T-helper 1 cell treated with Interleukin-12 subunit alpha and Interleukin-12 subunit beta and Interleukin-4 antibody, amounts not matched to agents 30 μg/mL and 1 μg/mL, for 36 hours (primary cell): ENCODE results near the gene RND1.

Experiments used
- H3K27ac Mint-ChIP-seq: one replicate; pipeline ENCODE4 v1.8.0; 2021; ENCODE audit warnings: mild to moderate bottlenecking, mixed read lengths
- H3K27me3 Mint-ChIP-seq: one replicate; pipeline ENCODE4 v1.8.0; 2021; ENCODE audit warnings: low read depth, mixed read lengths
- H3K36me3 Mint-ChIP-seq: one replicate; pipeline ENCODE4 v1.8.0; 2021; ENCODE audit warnings: low read depth, mixed read lengths
- H3K4me1 Mint-ChIP-seq: one replicate; pipeline ENCODE4 v1.8.0; 2021; ENCODE audit warnings: low read depth, mixed read lengths
- H3K4me3 Mint-ChIP-seq: one replicate; pipeline ENCODE4 v1.8.0; 2021; ENCODE audit warnings: mild to moderate bottlenecking, moderate library complexity, mixed read lengths
- H3K9me3 Mint-ChIP-seq: one replicate; pipeline ENCODE4 v1.8.0; 2021; ENCODE audit warnings: mixed read lengths

RND1 gene

GRCh38 chr12:48827026-48827425 lies 38.6 kb downstream of the RND1 start:
- H3K27ac Mint-ChIP-seq, result no peak overlapping the region

DNA sequence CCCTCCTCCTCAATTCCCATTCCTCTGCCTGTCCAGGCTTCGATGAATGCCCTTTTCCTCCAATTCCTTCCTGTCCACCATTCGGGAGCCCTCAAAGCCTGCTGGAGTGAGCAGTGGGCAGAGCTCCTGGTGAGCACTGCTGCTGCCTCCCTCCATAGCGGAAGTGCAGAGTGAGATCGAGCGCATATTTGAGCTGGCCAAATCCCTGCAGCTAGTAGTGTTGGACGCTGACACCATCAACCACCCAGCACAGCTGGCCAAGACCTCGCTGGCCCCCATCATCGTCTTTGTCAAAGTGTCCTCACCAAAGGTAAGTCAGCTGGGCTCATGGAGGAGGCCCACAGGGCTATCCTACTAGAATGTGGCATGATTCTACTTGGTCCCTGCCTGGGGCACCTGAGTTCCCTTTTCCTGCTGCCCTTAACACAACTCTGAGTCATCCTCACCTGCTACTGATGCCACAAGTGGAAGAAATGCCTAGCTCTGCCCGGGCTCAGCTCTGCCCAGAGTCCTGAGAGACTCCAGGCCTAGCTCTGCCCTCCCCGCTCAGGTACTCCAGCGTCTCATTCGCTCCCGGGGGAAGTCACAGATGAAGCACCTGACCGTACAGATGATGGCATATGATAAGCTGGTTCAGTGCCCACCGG lies 39.3 kb downstream of the RND1 start:
- Mint-ChIP-seq H3K4me3 (no peak overlapping the region), H3K27ac (no peak overlapping the region)

More at GRCh38 chr12:48827026-48827425, 38.6 kb downstream of the RND1 start:
- Mint-ChIP-seq H3K27me3 (no peaks in the 10 kb centered on the region), H3K4me1 (no peaks in the 10 kb centered on the region), H3K4me3 (no peak overlapping the region), H3K36me3 (peaks cover 35% of the 10 kb centered on the region), H3K9me3 (no peaks in the 10 kb centered on the region)

GRCh38 chr12:48824905-48825304 lies 40.8 kb downstream of the RND1 start:
- H3K4me1 Mint-ChIP-seq, result no peaks in the 10 kb centered on the region
- H3K36me3 Mint-ChIP-seq, result peaks cover 19% of the 10 kb centered on the region
- H3K4me3 Mint-ChIP-seq, result no peak overlapping the region
- peaks cover under 1% of the 10 kb centered on the region for H3K27me3 Mint-ChIP-seq
- no peak overlapping the region for H3K27ac Mint-ChIP-seq
- H3K9me3 Mint-ChIP-seq, result no peaks in the 10 kb centered on the region

More for the DNA sequence above, 39.3 kb downstream of the RND1 start:
- Mint-ChIP-seq H3K4me1 (no peaks in the 10 kb centered on the region), H3K9me3 (no peaks in the 10 kb centered on the region), H3K27me3 (no peaks in the 10 kb centered on the region), H3K36me3 (peaks cover 33% of the 10 kb centered on the region)

DNA sequence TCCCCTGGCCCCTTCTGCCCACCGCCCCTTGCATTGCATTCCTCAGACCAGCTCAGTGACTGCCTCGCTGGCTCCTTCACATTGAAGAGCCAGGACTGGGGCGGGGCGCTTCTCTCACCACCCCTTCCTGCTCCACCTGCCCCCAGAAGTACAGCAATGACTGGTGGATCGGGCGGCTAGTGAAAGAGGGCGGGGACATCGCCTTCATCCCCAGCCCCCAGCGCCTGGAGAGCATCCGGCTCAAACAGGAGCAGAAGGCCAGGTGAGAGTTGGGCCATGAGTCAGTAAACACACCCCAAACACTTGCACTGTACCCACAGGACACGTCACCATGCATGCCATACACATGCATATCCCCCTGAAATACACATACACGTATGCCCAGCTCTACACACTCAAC lies 41.6 kb downstream of the RND1 start:
- Mint-ChIP-seq H3K9me3 (no peaks in the 10 kb centered on the region), H3K36me3 (peaks cover 14% of the 10 kb centered on the region), H3K4me3 (no peak overlapping the region), H3K27ac (no peak overlapping the region), H3K27me3 (peaks cover 9% of the 10 kb centered on the region), H3K4me1 (no peaks in the 10 kb centered on the region)

GRCh38 chr12:48823281-48823680 lies 42.4 kb downstream of the RND1 start:
- H3K4me1 Mint-ChIP-seq, result peaks cover 3% of the 10 kb centered on the region
- peaks cover 12% of the 10 kb centered on the region for H3K27me3 Mint-ChIP-seq
- H3K36me3 Mint-ChIP-seq, result peaks cover 5% of the 10 kb centered on the region
- H3K27ac Mint-ChIP-seq, result no peak overlapping the region
- H3K9me3 Mint-ChIP-seq, result no peaks in the 10 kb centered on the region
- H3K4me3 Mint-ChIP-seq, result no peak overlapping the region

- Mint-ChIP-seq H3K27me3 (peaks cover 13% of the 10 kb centered on the region), H3K36me3 (peaks cover 3% of the 10 kb centered on the region), H3K27ac (no peak overlapping the region), H3K4me1 (peaks cover 5% of the 10 kb centered on the region), H3K9me3 (no peaks in the 10 kb centered on the region), H3K4me3 (no peak overlapping the region)
These were observed 43.0 kb downstream of the RND1 start for GRCh38 chr12:48822711-48823110.

DNA sequence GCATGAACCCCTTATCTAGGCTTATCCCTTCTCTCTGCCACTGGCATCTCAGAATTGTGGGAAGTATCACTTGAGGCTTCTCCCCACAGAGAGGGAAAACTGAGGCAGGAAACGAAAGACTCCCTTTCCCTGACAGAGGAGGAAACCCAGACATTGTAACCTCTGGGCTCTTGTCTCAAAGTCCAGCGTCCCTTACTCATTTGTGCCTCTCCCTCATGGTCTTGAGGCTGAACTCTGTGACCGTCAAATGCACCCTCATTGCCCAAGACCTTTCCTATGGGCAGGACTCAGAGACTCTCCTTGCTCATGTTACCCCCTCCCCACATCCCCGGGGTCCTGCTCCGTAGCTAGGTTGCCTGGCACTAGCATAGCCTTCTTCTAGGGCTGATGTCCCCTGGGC lies 43.5 kb downstream of the RND1 start:
- Mint-ChIP-seq H3K36me3 (peaks cover 3% of the 10 kb centered on the region), H3K27me3 (peaks cover 19% of the 10 kb centered on the region), H3K4me3 (no peak overlapping the region), H3K9me3 (no peaks in the 10 kb centered on the region), H3K4me1 (peaks cover 9% of the 10 kb centered on the region), H3K27ac (no peak overlapping the region)

GRCh38 chr12:48819986-48820725 lies 45.5 kb downstream of the RND1 start:
- Mint-ChIP-seq H3K27me3 (peaks cover 27% of the 10 kb centered on the region), H3K27ac (no peak overlapping the region), H3K9me3 (no peaks in the 10 kb centered on the region), H3K4me3 (no peak overlapping the region), H3K36me3 (no peaks in the 10 kb centered on the region), H3K4me1 (peaks cover 21% of the 10 kb centered on the region)

DNA sequence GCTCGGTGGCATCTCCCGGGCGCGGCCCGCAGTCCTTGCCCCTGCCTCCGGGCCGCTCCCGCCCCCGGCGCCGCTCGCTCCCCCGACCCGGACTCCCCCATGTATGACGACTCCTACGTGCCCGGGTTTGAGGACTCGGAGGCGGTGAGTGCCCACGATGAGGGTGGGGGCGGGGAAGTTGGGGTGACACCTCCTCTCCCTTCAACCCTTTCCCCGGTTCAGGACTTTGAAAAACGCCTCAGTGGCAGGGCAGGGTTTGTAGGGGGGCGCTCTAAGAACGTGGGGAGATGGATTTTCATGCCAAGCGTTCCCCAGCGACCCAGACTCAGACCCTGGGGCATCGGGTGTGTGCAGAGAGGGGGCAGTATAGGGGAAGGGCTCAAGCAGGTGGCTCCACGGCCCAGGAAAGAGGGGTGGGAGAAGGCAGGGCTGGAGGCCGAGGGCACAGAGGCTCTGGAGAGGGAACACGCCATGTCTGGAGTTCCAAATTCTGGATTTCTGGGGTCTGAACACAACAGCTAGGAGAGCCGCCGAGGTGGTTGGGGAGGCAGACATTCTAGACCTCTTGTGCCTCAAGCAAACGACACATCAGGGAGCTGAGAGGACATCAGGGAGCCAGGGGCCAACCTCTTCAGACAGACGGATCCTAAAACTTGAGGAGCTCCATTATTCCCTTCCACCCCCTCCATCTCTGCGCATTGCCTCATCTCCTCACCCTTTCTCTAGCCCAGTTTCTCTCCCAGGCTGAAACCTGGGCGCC lies 46.7 kb downstream of the RND1 start:
- no peaks in the 10 kb centered on the region for H3K36me3 Mint-ChIP-seq
- no peaks in the 10 kb centered on the region for H3K9me3 Mint-ChIP-seq
- H3K4me3 Mint-ChIP-seq, result peak overlapping the region; percentile 83
- H3K4me1 Mint-ChIP-seq, result peaks cover 22% of the 10 kb centered on the region
- H3K27me3 Mint-ChIP-seq, result peaks cover 28% of the 10 kb centered on the region
- H3K27ac Mint-ChIP-seq, result no peak overlapping the region

DNA sequence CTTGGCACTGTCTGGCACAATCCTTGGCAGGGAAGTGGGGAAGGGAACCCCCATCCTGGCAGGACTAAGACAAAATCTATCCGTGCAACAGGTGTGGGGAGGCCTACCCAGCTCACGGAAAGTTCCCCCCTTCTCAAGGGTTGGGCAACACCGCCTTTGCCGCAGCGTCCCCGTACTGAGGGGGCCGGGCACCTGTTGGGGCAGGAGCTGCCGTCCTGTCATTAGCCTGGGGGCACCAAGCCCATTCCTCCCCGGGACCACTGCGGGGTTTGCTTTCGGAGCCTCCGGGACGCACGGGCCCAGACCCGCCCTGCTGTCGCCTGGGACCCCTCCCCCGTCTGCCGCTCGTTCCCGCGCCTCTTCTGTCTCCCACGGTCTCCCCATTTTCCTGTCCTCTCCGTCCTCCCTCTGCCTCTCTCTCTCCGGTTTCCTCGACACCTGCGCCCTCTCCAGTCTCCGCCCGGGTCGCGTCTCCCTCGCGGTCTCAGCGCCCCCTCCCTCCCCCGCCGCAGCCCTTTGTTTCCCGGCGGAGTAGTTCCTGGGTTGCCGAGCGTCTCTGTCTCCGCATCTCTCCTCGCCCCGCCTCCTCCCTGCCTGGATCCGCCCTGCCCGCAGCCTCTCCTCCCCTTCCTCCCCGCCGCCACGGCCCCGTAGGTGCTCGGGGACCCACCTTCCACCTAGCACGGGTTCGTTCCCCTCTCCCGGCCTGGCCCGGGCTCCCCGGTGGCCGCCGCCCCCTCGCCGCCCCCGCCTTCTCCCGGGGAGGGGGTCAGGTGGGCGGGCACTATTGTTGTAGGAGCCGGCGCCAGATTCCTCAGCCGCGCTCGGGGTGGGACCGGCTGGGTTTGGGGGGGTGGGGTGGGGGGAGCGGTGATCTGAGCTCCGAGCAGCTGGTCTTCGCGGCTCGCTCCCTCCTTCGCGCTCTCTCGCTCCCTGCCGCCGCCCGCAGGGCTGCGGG lies 47.5 kb downstream of the RND1 start, which contains the start of gene CACNB3:
Gene CACNB3, plus strand, starts transcription at position 624 of the 958 bp plus-strand sequence. CDS start 434 bp downstream, outside the sequence.
- H3K4me3 Mint-ChIP-seq, result peak within 1 kb of the TSS; percentile 87
- H3K9me3 Mint-ChIP-seq, result no peaks in the 10 kb centered on the region
- H3K27me3 Mint-ChIP-seq, result peaks cover 30% of the 10 kb centered on the region
- peaks cover 22% of the 10 kb centered on the region for H3K4me1 Mint-ChIP-seq
- H3K27ac Mint-ChIP-seq, result no peak within 1 kb of the TSS
- H3K36me3 Mint-ChIP-seq, result no peaks in the 10 kb centered on the region

DNA sequence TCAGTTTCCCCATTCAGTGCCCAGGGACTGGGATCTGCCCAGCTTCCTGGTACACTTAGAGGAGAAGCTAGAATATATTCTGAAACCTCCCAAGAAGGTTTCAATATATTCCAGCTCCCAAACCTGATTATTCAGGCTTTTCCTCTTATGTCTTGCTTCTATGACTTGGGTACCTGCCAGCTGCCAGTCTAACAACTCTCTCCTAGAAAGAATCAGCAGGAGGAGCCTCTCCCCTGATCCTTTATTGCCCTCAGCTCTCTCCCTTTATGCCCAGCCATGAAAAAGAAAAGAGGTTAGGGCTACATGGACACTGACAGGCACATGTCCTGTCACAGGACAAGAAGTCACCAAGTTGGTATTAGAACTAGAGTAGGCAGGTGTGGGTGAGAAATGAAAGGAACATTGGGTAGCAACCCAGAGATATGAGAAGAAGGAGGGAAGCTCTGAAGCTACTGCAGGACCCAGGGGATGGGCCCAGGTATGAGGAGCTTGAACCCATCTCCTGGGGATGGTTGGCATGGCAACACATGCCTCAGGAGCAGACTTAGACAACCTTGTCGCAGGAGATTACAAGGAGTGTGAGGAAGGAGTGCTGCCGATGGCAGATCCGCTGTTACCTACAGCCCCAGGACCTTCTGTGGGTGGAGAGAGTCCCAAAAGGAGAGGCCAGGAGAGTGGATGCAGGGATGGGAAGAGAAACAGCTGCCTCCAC lies 49.4 kb downstream of the RND1 start:
- H3K27ac Mint-ChIP-seq, result no peak overlapping the region
- no peaks in the 10 kb centered on the region for H3K36me3 Mint-ChIP-seq
- H3K9me3 Mint-ChIP-seq, result no peaks in the 10 kb centered on the region
- peaks cover 30% of the 10 kb centered on the region for H3K27me3 Mint-ChIP-seq
- H3K4me3 Mint-ChIP-seq, result peak overlapping the region; percentile 90
- peaks cover 22% of the 10 kb centered on the region for H3K4me1 Mint-ChIP-seq

GRCh38 chr12:48815126-48816110 lies 50.3 kb downstream of the RND1 start:
- Mint-ChIP-seq H3K4me3 (peak overlapping the region; percentile 90), H3K27ac (peak overlapping the region; percentile 72), H3K9me3 (no peaks in the 10 kb centered on the region), H3K27me3 (peaks cover 30% of the 10 kb centered on the region), H3K4me1 (peaks cover 22% of the 10 kb centered on the region), H3K36me3 (no peaks in the 10 kb centered on the region)
